Activated T-cell treated with anti-CD3 and anti-CD28 coated beads, Interleukin-2, amount 50 U/mL, for 4 hours (primary cell): ENCODE data around the gene TMEM258. TPM values are rescaled to one million over a fixed set of nuclear protein-coding genes. Genes with fewer than 3 reads are reported as not detected.

ENCODE experiments used
- ATAC-seq, 2 donors: fragments of 200-7000 bp; cut with Tn5 transposase; one replicate each; pipeline ENCODE4 v1.10.0; 2021
- DNase-seq: peaks from one replicate; pipeline ENCODE4 v3.0.0-alpha.2; 2020
- H3K27me3 Mint-ChIP-seq: one replicate; pipeline ENCODE4 v1.8.0; 2021; ENCODE audit warnings: low read depth, mixed read lengths
- H3K36me3 Mint-ChIP-seq: one replicate; pipeline ENCODE4 v1.8.0; 2022; ENCODE audit warnings: mixed read lengths; ENCODE audit not compliant: insufficient read depth
- H3K4me1 Mint-ChIP-seq: one replicate; pipeline ENCODE4 v1.8.0; 2021; ENCODE audit warnings: low read depth, mixed read lengths
- H3K4me3 Mint-ChIP-seq: one replicate; pipeline ENCODE4 v1.8.0; 2021; ENCODE audit warnings: mild to moderate bottlenecking, moderate library complexity, mixed read lengths
- H3K9me3 Mint-ChIP-seq: one replicate; pipeline ENCODE4 v1.8.0; 2021; ENCODE audit warnings: mixed read lengths
- total RNA-seq, 3 donors: library from RNA; stranded (reverse); gene quantifications; one replicate each; pipeline ENCODE4 v1.2.1, GENCODE V29; 2021

Gene TMEM258
- total RNA-seq, 3 donors from 2014 or later, result 139 to 143 (median 142) TPM

- ATAC-seq (no peak), DNase-seq (no peak)
- Mint-ChIP-seq H3K4me3 (no peak overlapping the region), H3K9me3 (no peaks in the 10 kb centered on the region), H3K27me3 (no peaks in the 10 kb centered on the region), H3K4me1 (peaks cover 5% of the 10 kb centered on the region), H3K36me3 (no peaks in the 10 kb centered on the region)
Measured at GRCh38 chr11:61769946-61770683, 22.3 kb downstream of the TMEM258 start.

GRCh38 chr11:61769169-61769920, 23.1 kb downstream of the TMEM258 start:
- Mint-ChIP-seq H3K4me1 (peaks cover 2% of the 10 kb centered on the region), H3K27me3 (no peaks in the 10 kb centered on the region), H3K4me3 (no peak overlapping the region), H3K36me3 (no peaks in the 10 kb centered on the region), H3K9me3 (no peaks in the 10 kb centered on the region)
- DNase-seq, result no peak
- ATAC-seq, result no peak

DNA sequence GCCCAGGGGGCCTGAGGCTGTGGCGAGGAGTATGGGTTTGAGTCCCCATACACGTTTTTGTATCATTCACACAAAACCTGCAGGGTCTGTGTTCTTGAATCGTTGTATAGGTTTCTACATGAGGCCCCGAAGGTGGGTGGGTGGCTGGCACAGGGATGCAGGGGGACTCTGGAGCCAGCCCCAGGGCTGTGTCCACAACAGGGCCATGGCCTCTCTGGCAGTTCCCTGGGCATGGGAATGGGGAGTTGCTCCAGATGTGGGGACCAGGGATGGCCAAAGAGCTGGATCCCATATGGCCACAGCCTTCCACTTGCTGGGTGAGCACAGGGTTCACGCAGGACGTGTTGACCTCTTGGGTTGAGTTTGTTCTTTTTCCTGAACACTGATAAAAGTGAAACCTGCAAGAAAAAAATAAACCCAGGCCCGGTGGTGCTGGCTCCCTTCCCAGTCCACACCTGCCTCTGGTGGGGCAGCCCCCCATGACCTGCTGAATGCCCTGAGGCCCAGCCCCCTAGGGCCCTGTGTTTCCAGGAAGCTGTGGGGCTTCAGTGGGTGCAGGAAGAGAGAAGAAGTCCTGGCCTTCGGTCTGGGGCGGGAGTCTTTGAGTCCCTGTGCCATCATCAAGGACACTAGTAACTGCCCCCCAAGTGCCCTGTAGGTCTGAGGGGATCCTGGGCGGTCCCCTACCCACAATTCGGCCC, 23.9 kb downstream of the TMEM258 start:
- Mint-ChIP-seq H3K4me3 (no peak overlapping the region), H3K27me3 (peaks cover under 1% of the 10 kb centered on the region), H3K36me3 (no peaks in the 10 kb centered on the region), H3K4me1 (peaks cover 2% of the 10 kb centered on the region), H3K9me3 (no peaks in the 10 kb centered on the region)
- DNase-seq, result no peak
- no peak for ATAC-seq

- Mint-ChIP-seq H3K4me1 (no peaks in the 10 kb centered on the region), H3K4me3 (no peak overlapping the region), H3K9me3 (no peaks in the 10 kb centered on the region), H3K27me3 (peaks cover 7% of the 10 kb centered on the region), H3K36me3 (no peaks in the 10 kb centered on the region)
- ATAC-seq (no peak), DNase-seq (no peak)
Measured at GRCh38 chr11:61766353-61766841, 26.0 kb downstream of the TMEM258 start.

- DNase-seq (no peak), ATAC-seq (no peak)
- Mint-ChIP-seq H3K36me3 (no peaks in the 10 kb centered on the region), H3K4me3 (no peak overlapping the region), H3K4me1 (no peaks in the 10 kb centered on the region), H3K27me3 (peaks cover 7% of the 10 kb centered on the region), H3K9me3 (no peaks in the 10 kb centered on the region)
Measured at GRCh38 chr11:61765550-61766253, 26.7 kb downstream of the TMEM258 start.

DNA sequence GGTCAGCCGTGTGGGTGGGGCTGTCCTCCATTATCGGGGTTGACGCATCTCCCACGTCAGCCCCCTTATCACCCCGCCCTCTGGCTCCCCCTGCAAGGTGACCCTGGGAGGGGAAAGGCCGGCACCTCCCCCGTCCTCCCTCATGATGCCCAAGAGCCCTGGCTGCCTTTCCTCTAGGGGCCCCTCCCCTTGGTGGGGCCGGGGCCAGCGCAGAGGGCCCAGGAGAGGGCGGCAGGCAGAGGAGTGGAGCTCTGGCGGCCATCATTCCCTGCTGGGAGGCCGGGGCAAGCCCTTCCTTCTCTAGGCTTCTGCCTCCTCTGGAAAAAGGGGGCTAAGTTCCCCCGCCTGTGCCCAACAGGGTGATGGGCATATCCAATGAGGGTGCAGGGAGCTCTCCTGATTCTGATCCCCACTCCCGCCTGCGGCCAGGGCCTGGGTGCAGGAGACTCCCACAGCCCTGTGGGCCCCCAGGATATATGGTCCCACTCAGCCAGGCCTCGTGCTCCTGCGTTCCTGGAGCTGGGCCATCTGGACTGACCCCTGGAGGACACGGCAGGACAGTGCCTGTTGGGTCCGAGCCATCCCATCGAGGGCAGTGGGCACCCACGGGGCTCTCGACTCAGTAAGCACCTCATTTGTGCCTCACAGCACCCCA, 27.7 kb downstream of the TMEM258 start:
- Mint-ChIP-seq H3K4me1 (no peaks in the 10 kb centered on the region), H3K27me3 (peaks cover 7% of the 10 kb centered on the region)
- ATAC-seq, result no peak

GRCh38 chr11:61763930-61764605, 28.3 kb downstream of the TMEM258 start:
- Mint-ChIP-seq H3K4me3 (no peak overlapping the region), H3K9me3 (no peaks in the 10 kb centered on the region), H3K36me3 (no peaks in the 10 kb centered on the region), H3K4me1 (no peaks in the 10 kb centered on the region), H3K27me3 (peaks cover 7% of the 10 kb centered on the region)
- no peak for DNase-seq
- no peak for ATAC-seq

More for the DNA sequence above, 27.7 kb downstream of the TMEM258 start:
- H3K36me3 Mint-ChIP-seq, result no peaks in the 10 kb centered on the region
- no peak for DNase-seq
- no peaks in the 10 kb centered on the region for H3K9me3 Mint-ChIP-seq
- no peak overlapping the region for H3K4me3 Mint-ChIP-seq

DNA sequence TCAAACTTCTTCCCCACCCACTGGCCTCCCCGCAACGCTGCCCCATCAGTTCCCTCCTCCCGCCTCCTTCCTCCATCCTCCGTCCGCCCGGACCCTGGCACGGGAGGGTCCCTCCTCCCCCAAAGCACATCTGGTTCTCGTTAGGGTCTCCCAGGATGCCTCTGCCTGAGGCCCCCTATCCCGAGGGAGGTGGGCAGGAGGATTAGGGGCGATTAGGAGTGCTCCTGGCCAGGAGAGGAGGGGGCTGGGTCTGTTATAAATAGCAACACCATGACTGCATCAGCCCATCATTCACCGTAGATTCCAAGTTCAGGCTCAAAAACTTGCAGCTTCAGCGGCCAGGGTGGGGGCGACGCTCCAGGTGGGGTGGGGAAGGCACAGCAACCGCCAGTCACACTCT, 29.6 kb downstream of the TMEM258 start:
- ATAC-seq (no peak), DNase-seq (no peak)
- H3K4me1 Mint-ChIP-seq, result no peaks in the 10 kb centered on the region
- peaks cover 7% of the 10 kb centered on the region for H3K27me3 Mint-ChIP-seq
- H3K9me3 Mint-ChIP-seq, result no peaks in the 10 kb centered on the region
- H3K4me3 Mint-ChIP-seq, result no peak overlapping the region
- no peaks in the 10 kb centered on the region for H3K36me3 Mint-ChIP-seq

GRCh38 chr11:61762223-61762615, 30.2 kb downstream of the TMEM258 start:
- no peaks in the 10 kb centered on the region for H3K4me1 Mint-ChIP-seq
- DNase-seq (no peak), ATAC-seq (no peak)
- H3K36me3 Mint-ChIP-seq, result no peaks in the 10 kb centered on the region
- peaks cover 7% of the 10 kb centered on the region for H3K27me3 Mint-ChIP-seq
- H3K9me3 Mint-ChIP-seq, result no peaks in the 10 kb centered on the region
- H3K4me3 Mint-ChIP-seq, result no peak overlapping the region

GRCh38 chr11:61761440-61762222, 30.8 kb downstream of the TMEM258 start:
- no peaks in the 10 kb centered on the region for H3K36me3 Mint-ChIP-seq
- DNase-seq (no peak), ATAC-seq (no peak)
- H3K9me3 Mint-ChIP-seq, result no peaks in the 10 kb centered on the region
- peaks cover 7% of the 10 kb centered on the region for H3K27me3 Mint-ChIP-seq
- no peaks in the 10 kb centered on the region for H3K4me1 Mint-ChIP-seq
- no peak overlapping the region for H3K4me3 Mint-ChIP-seq

- no peak for ATAC-seq
- Mint-ChIP-seq H3K4me1 (peaks cover 5% of the 10 kb centered on the region), H3K27me3 (peaks cover 7% of the 10 kb centered on the region), H3K4me3 (no peak overlapping the region), H3K36me3 (no peaks in the 10 kb centered on the region), H3K9me3 (no peaks in the 10 kb centered on the region)
- no peak for DNase-seq
Measured at GRCh38 chr11:61760946-61761345, 31.5 kb downstream of the TMEM258 start.

- no peak overlapping the region for H3K4me3 Mint-ChIP-seq
- no peaks in the 10 kb centered on the region for H3K36me3 Mint-ChIP-seq
- peaks cover 16% of the 10 kb centered on the region for H3K27me3 Mint-ChIP-seq
- no peak for ATAC-seq
- no peaks in the 10 kb centered on the region for H3K9me3 Mint-ChIP-seq
- peaks cover 12% of the 10 kb centered on the region for H3K4me1 Mint-ChIP-seq
- DNase-seq, result no peak
Measured at GRCh38 chr11:61757213-61757862, 35.1 kb downstream of the TMEM258 start.
